HG03108 (cell line): ENCODE measurements around the gene CCDC13.

Experiments
- ATAC-seq: cut with Tn5 transposase; IDR thresholded peaks from one replicate; pipeline ENCODE4 v1.9.1; 2021; ENCODE audit warnings: moderate library complexity; ENCODE audit not compliant: unreplicated experiment

Gene CCDC13

DNA sequence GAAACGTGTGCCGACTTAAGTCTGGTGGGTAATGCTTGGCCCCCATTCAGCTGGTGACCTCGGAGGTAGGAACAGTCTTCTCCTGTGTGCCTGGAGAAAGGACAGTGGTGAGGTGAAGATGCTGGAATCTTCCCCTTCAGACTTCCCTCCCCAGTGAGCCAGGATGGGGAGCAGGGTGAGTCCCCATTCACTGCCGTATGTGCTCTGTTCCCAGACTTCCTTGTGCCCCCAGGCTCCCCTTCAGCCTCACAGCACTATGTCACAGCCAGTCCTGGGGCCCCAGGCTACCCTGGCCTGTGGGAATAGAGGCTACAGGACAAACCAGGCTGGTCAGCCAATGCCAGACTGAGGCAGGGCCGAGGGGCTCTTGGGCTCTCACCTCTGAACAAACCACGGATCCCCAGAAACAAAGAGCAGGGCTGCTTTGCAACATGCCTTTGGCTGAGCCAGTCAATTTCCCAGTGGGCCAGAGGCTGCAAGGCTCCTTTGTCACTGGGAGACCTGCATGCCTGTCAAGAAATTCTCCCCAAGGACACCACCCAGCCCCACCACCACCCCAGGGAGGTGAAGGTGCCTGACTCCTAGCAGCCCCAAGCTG lies 38.7 kb downstream of the CCDC13 start:
- no peak for ATAC-seq

DNA sequence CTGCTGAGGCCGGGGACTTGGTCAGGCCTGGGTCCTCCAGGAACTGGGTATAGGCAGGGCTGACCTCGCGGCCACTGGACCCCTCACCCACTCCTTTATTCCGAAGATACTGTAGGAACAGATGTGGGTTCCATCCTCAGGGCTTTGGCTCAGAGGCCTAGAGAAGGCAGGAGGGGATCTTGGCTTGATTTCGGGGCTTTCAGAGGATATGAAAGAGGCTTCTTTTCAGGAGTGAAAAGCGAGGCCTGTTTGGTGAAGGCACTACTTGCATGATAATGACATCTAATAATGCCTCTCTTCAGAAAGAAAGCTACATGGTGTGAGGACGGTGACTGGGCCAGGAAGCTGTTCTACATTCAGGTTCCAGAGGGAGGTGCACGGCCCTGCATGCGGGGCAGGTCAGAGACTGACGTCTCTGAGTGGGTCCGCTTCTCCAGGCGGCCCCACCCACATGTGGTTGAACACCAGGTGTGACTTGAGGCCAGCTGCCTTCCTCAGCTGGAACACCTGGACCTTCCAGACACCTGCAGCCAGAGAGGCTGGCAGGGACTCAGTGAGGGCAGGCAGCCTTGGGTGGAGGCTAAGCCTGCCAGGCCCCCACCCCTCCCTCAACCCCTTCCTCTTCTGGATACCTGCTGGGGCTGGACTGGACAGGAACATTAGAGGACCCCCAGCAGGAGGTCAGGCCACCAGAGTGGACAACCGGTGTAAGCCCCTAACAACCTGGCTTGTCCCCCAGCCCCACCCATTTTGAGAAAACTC lies 39.4 kb downstream of the CCDC13 start:
- no peak for ATAC-seq

DNA sequence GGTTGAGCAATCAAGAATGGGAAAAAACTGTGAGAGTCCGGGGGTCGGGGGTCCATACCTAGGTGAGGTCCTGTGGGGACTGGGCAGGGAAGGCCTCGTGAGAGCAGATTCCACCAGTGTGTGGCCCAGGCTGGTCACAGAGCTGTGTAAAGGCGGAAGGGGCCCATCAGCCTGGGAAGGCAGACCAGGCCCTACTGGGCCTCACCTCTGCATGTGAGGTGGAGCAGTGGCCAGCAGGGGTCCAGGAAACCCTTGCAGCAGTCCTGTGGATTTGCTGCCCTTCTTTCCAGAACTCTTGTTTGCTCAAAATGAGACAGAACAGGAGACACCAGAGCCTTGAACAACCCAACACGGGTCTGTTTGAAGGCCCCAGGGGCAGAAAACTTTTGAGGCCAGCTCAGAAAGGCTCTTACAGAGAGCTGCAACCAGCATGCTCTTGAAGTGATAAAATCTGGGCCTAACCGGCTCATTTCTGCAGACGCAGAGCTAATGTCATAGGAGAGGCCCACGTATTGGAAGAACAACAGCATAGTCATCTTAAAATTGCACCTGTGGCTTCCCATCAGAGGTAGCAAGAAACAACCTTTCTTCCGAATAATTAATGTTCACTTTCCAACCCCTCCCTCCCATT lies 40.1 kb downstream of the CCDC13 start:
- ATAC-seq, result no peak

DNA sequence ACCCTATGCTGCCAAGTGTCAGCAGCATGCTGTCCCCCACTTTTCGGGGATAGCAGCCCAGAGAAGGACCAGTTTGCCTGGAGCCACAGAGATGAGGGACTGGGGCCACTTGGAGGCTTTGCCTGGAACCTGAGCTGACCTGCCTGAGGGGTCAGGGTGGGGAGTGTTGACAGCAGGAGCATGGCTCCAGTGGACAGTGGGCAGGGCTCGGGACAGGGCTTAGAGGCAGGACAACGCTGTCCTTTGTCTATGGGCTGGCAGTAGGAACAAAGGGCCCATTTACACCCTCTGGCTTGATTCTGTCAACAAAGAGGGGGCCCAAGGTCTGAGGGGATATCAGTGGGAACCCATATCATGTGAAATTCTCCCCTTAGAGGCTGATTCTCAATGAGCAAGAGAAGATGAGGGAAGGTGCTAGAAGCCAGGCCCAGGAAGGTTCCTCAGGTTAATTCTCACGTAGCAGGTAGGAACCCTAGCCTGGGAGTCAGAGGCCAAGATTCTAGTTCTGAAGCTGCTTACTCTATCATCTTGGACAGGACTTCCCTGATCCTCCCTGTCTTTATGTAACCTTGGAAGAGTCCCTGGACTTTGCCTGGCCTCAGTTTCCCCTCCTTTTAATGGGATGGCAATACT lies 40.7 kb downstream of the CCDC13 start:
- ATAC-seq, result no peak

DNA sequence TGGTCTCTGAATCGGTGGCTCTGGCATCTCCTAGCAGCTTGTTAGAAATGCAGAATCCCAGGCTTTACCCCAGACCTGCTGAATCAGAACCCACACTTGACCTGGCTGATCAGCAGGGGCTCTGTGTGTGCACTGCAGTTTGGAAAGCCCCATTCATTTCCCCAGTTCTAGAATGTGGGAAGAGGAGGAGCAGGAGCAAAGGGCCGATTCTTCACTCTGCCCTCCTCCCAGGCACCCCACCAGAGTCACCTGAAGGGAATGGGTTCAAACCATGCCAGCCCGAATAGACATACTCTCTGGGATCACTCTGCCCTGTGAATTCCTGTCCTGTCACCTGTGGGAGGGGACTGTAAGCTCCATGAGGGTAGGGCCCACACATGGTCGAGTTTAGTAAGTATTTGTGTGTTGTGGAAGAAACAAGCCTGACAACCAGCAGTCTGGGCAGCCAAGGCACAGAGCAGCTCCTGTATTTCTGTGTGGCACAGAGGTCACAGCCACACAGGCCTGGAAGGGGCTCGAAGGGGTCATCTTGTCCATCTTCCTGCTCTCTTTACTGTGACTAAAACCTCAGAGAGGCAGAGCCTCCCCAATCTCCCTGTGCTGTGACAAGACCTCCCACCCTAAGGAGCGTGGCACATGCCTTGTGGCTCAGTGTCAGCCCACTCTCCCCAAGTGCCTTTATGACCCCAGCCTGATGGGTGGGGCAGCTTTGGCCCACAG lies 41.4 kb downstream of the CCDC13 start:
- ATAC-seq, result no peak

DNA sequence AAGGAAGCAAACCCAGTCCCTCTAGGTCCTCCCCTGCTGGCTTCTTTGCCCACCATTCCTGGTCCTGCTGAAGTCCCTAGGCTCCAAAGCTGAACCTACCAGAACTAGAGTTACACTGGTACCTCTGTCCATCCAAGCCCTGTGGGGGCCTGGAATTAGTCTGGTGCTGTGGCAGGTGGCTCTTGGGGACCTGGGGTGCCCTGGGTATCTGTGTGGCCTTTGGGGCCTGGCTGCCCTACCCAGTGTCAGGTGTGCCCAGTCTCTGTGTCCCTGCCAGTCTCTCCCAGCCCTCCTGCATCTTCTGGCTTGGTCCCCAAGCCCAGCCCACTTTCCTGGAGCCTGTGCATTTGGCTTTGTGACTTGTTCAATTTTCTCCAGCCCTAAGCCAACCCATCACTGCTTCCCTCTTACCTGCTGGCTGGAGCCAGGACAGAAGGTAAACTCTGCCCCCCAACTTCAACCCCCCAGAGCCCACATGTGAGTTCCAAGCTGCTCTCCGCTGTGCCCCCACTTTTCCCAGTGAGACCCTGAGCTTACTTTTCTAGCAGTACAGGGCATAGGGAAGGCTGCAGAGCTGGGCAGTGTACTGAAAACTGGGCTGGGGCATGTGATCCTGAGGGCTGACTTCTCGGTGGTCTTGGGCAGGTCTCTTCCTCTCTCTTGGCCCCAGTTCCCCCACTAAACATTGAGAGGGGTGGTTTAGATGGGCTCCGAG lies 42.2 kb downstream of the CCDC13 start:
- ATAC-seq, result no peak

DNA sequence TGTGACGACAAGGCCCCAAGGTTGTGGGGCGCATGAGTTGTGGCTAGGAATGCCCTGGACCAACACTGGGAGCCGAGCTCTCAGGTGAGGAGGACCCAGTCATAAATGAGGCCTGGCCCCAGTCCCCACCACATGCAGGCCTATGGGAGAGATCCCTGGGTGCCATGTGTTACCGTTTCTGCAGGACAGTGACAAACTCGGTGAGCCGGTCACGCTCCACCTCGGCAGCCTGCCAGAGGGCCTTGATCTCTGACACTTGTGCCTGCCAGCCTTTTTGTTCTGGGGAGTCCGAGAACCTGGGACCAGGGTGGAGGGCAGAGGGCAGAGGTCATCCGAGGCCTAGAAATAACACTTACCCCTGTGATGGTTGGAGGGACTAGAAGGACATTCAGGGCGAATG lies 42.8 kb downstream of the CCDC13 start:
- ATAC-seq, result no peak

DNA sequence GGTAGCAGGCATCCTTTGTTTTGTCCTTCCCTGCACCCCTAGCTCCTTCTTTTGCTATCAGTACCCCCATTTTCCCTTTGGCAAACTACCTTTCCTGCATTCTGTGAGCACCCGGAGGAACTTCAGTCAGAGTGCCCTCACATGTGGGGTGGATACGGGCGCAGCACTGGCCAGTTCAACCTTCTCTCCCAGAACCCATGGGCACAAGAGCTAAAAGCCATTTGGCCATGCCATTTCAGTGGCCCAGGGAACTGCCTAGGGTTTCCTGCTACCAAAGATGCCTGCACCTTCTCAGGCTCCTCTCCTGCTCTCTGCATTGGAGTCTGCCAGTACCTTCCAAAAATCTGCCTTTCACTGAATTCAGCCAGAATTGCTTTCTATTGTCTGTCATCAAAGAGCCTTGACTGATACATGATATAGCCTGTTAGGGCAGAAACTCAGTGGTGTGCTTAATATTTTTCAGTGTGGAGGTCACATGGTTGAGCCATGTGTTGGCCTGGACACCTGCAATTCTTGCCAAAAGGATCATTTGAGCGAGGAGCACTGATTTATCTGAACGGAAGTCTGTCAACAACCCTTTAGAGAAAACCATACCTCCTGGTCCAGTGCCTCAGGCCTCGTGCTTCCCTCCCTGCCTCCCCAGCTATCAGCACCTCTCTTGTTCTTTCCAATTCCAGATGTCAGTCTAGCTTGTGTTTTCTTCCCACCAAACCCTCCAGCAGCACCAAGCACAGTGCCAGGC lies 43.5 kb downstream of the CCDC13 start:
- no peak for ATAC-seq

DNA sequence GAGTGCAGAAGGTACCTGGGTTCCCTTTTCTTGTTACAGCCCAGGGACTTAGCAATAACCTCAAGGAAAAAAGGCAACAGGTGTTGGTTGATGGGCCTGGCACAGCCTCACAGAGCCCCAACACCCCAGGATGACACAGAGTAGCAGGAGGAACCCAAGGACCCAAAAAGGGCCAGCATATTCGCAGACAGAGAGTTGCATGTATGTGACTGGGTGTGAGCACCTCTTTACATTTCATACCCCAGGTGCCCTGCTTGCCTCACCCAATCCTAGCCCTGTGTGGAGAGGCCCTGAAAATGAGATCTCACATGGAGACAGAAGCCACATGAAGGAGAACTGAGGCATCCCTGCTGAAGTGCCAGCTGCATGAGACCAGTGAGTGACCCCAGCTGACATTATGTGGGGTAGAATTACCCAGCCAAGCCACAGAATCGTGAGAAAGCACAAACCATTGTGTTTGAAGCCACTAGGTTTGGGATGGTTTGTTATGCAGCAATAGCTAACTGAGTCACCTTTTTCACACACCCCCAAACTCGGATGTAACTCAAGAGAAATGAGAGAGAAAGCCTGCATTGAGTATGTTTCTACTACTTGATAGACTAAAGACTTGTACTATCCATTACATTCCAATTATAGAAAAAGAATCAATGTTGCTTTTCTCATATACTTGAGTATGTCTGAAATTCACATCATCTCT lies 44.2 kb downstream of the CCDC13 start:
- ATAC-seq, result no peak

DNA sequence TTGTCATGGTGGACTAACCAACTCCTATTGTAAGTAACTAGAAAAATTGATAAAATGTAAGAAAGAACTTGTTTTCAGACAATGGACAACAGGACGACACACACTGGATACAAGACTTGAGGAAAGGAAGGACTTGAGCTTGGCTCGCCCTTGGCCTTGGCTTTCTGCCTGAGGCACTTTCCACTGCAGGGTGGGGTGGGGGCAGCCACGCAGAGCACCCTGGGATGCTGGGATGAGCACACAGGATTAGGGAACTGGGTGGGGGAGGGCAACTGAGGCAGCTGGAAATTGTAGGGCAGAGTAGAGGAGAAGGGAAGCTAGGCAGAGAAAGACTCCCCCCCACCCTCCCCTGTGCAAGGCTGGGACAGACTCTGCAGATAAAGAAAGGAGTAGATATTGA lies 45.0 kb downstream of the CCDC13 start:
- ATAC-seq, result no peak

DNA sequence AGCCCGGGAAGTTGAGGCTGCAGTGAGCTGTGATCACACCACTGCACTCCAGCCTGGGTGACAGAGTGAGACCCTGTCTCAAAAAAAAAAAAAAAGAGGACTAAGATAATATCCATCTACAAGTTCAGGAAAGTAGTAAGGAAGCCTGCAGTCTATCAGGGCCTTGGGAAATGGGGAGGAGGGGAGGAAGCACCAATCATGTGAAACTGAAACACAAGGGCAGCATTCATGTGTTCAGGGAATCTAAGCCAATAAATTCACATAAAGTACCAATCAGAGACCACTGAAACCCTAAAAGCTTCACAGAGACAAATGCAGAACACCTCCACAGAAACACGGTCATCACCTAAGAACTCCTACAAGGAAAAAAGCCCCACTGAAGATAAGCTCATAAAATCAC lies 47.6 kb downstream of the CCDC13 start:
- ATAC-seq, result no peak

DNA sequence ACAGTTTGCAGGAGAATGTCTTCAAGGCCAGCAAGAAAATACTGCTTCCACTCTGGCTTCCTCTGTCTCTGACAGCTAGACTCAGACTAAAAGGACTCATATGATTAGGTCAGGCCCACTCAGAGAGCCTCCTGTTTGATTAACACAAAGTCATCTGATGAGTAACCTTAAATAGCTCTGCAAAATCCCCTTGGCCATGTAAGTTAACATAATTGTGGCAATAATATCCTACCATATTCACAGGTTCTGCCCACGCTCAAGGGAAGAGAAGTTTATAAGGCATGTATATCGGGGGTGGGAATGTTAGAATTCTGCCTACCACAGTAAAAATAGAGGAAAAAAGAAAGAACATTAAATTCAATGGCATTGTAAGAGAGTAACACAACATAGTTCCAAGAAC lies 49.8 kb downstream of the CCDC13 start:
- no peak for ATAC-seq
